ENCODE data around the gene AGTPBP1. TPM values are rescaled to one million over a fixed set of nuclear protein-coding genes. Genes with fewer than 3 reads are reported as not detected.

AGTPBP1 gene
- total and polyA plus RNA-seq, 2 experiments from 2014 or later = 6.6 to 12.9 TPM

GRCh38 chr9:85527331-85528020 lies 214.3 kb downstream of the AGTPBP1 start:
- H3K36me3 ChIP-seq (ENCODE audit: low read depth) = no peaks in the 10 kb centered on the region
- H3K4me1 ChIP-seq (ENCODE audit: insufficient read depth) = no peaks in the 10 kb centered on the region
- no peak for DNase-seq
- no peaks in the 10 kb centered on the region for H3F3A ChIP-seq (ENCODE audit: insufficient read depth)
- no peaks in the 10 kb centered on the region for H3K9me3 ChIP-seq (ENCODE audit: low read depth)
- no peak overlapping the region for H3K4me2 ChIP-seq (ENCODE audit: unreplicated experiment)
- no peak overlapping the region for H3K27ac ChIP-seq
- peaks cover 19% of the 10 kb centered on the region for H3K27me3 ChIP-seq (replicated peaks; ENCODE audit: insufficient read depth)
- H3K9ac ChIP-seq = no peak overlapping the region
- no peaks in the 10 kb centered on the region for H3K79me2 ChIP-seq (ENCODE audit: insufficient read depth)
- H4K20me1 ChIP-seq (ENCODE audit: insufficient read depth) = no peaks in the 10 kb centered on the region
- H3K4me3 ChIP-seq = no peak overlapping the region
- no peak overlapping the region for H2AFZ ChIP-seq
- in situ Hi-C loops (cut with MboI) = no loop called here
- WGBS, 2 experiments (ENCODE audit: low coverage in 1 of 2, low lambda C conversion rate in 2 of 2, missing lambda C conversion rate in 2 of 2) = 23 to 27% methylated on average over 4 of the region's 4 CpGs
- no peak for TF ChIP-seq EZH2phosphoT487 (IDR thresholded peaks at IDR 0.05; ENCODE audit: insufficient read depth, low read depth)
- TF ChIP-seq EZH2 (IDR thresholded peaks at IDR 0.05; ENCODE audit: insufficient read depth, poor library complexity, severe bottlenecking) = no peak
- H3K9me2 ChIP-seq (ENCODE audit: insufficient read depth) = no peaks in the 10 kb centered on the region

GRCh38 chr9:85524531-85524930 lies 217.2 kb downstream of the AGTPBP1 start:
- WGBS, 2 experiments (ENCODE audit: low coverage in 1 of 2, low lambda C conversion rate in 2 of 2, missing lambda C conversion rate in 2 of 2) = 60 to 78% methylated on average over 2 of the region's 2 CpGs
- no peak overlapping the region for H3K4me3 ChIP-seq
- DNase-seq = no peak
- H3F3A ChIP-seq (ENCODE audit: insufficient read depth) = no peaks in the 10 kb centered on the region
- no peak overlapping the region for H2AFZ ChIP-seq
- no peak overlapping the region for H3K27ac ChIP-seq
- TF ChIP-seq EZH2 (IDR thresholded peaks at IDR 0.05; ENCODE audit: insufficient read depth, poor library complexity, severe bottlenecking) (no peak), EZH2phosphoT487 (IDR thresholded peaks at IDR 0.05; ENCODE audit: insufficient read depth, low read depth) (no peak)
- H3K4me2 ChIP-seq (ENCODE audit: unreplicated experiment) = no peak overlapping the region
- H3K4me1 ChIP-seq (ENCODE audit: insufficient read depth) = peaks cover 5% of the 10 kb centered on the region
- H4K20me1 ChIP-seq (ENCODE audit: insufficient read depth) = no peaks in the 10 kb centered on the region
- in situ Hi-C loops (cut with MboI) = no loop called here
- H3K9ac ChIP-seq = no peak overlapping the region
- no peaks in the 10 kb centered on the region for H3K9me3 ChIP-seq (ENCODE audit: low read depth)
- peaks cover 17% of the 10 kb centered on the region for H3K27me3 ChIP-seq (replicated peaks; ENCODE audit: insufficient read depth)
- H3K36me3 ChIP-seq (ENCODE audit: low read depth) = no peaks in the 10 kb centered on the region
- H3K9me2 ChIP-seq (ENCODE audit: insufficient read depth) = no peaks in the 10 kb centered on the region
- H3K79me2 ChIP-seq (ENCODE audit: insufficient read depth) = no peaks in the 10 kb centered on the region

- H3K4me1 ChIP-seq (ENCODE audit: insufficient read depth) = peaks cover 5% of the 10 kb centered on the region
- H3F3A ChIP-seq (ENCODE audit: insufficient read depth) = no peaks in the 10 kb centered on the region
- H3K4me2 ChIP-seq (ENCODE audit: unreplicated experiment) = peak overlapping the region; percentile 85
- no peaks in the 10 kb centered on the region for H4K20me1 ChIP-seq (ENCODE audit: insufficient read depth)
- H3K9me3 ChIP-seq (ENCODE audit: low read depth) = no peaks in the 10 kb centered on the region
- H3K27me3 ChIP-seq (replicated peaks; ENCODE audit: insufficient read depth) = peaks cover 17% of the 10 kb centered on the region
- H3K9ac ChIP-seq = no peak overlapping the region
- no peak overlapping the region for H3K27ac ChIP-seq
- no peaks in the 10 kb centered on the region for H3K9me2 ChIP-seq (ENCODE audit: insufficient read depth)
- no peak for DNase-seq
- 68 to 71% methylated on average over 9 of the region's 9 CpGs for WGBS, 2 experiments (ENCODE audit: low coverage in 1 of 2, low lambda C conversion rate in 2 of 2, missing lambda C conversion rate in 2 of 2)
- peak overlapping the region; percentile 74 for H3K4me3 ChIP-seq
- no peaks in the 10 kb centered on the region for H3K36me3 ChIP-seq (ENCODE audit: low read depth)
- H3K79me2 ChIP-seq (ENCODE audit: insufficient read depth) = no peaks in the 10 kb centered on the region
- TF ChIP-seq EZH2 (IDR thresholded peaks at IDR 0.05; ENCODE audit: insufficient read depth, poor library complexity, severe bottlenecking) (no peak), EZH2phosphoT487 (IDR thresholded peaks at IDR 0.05; ENCODE audit: insufficient read depth, low read depth) (no peak)
- H2AFZ ChIP-seq = peak overlapping the region; percentile 83
- in situ Hi-C loops (cut with MboI) = no loop called here
Observed at GRCh38 chr9:85523202-85523601, 218.6 kb downstream of the AGTPBP1 start.

GRCh38 chr9:85522459-85523092 lies 219.2 kb downstream of the AGTPBP1 start:
- in situ Hi-C loops (cut with MboI) = no loop called here

More at GRCh38 chr9:85522459-85523092, 219.2 kb downstream of the AGTPBP1 start:
- H3K36me3 ChIP-seq (ENCODE audit: low read depth) = no peaks in the 10 kb centered on the region
- DNase-seq = peak; percentile 61
- H3K27me3 ChIP-seq (replicated peaks; ENCODE audit: insufficient read depth) = peaks cover 17% of the 10 kb centered on the region
- no peaks in the 10 kb centered on the region for H4K20me1 ChIP-seq (ENCODE audit: insufficient read depth)
- TF ChIP-seq EZH2 (IDR thresholded peaks at IDR 0.05; ENCODE audit: insufficient read depth, poor library complexity, severe bottlenecking) (no peak), EZH2phosphoT487 (IDR thresholded peaks at IDR 0.05; ENCODE audit: insufficient read depth, low read depth) (no peak)
- H3K4me3 ChIP-seq = peak overlapping the region; percentile 74
- no peaks in the 10 kb centered on the region for H3K79me2 ChIP-seq (ENCODE audit: insufficient read depth)
- no peaks in the 10 kb centered on the region for H3F3A ChIP-seq (ENCODE audit: insufficient read depth)
- 1% methylated on average over 53 to 55 of the region's 55 CpGs for WGBS, 2 experiments (ENCODE audit: low coverage in 1 of 2, low lambda C conversion rate in 2 of 2, missing lambda C conversion rate in 2 of 2)
- H2AFZ ChIP-seq = peak overlapping the region; percentile 83
- H3K4me2 ChIP-seq (ENCODE audit: unreplicated experiment) = peak overlapping the region; percentile 85
- H3K9ac ChIP-seq = peak overlapping the region; percentile 40; the same call in 1 of the 2 replicates
- no peaks in the 10 kb centered on the region for H3K9me2 ChIP-seq (ENCODE audit: insufficient read depth)
- peaks cover 5% of the 10 kb centered on the region for H3K4me1 ChIP-seq (ENCODE audit: insufficient read depth)
- no peak overlapping the region for H3K27ac ChIP-seq
- H3K9me3 ChIP-seq (ENCODE audit: low read depth) = no peaks in the 10 kb centered on the region

Data from GM23248 (cell line).